ENCODE results near the gene SMAD7.

DNA sequence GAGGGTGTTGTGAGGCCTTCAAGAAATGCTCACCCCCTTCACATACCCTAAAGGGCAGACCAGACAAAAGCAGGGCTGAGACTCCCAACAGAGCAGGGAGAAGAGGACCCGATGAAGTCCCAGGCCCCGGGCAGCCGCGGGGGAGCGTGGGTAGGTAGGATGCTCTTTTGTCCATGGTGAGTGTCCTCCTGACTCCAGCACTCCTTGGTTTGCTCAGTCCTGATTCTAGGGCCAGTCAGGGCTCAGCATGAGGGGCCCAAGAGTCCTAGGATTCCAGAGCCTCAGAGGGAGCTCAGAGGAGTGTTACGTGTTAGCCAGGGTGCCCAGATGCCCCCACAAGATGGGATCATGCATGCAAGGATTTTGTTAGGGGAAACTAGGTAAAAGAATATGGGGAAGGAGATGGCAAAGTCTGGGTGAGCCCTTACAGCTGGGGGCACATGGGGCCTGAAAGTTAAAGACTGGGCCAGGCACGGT, 64.8 kb downstream of the SMAD7 start:
- TF ChIP-seq, protein P1, sequence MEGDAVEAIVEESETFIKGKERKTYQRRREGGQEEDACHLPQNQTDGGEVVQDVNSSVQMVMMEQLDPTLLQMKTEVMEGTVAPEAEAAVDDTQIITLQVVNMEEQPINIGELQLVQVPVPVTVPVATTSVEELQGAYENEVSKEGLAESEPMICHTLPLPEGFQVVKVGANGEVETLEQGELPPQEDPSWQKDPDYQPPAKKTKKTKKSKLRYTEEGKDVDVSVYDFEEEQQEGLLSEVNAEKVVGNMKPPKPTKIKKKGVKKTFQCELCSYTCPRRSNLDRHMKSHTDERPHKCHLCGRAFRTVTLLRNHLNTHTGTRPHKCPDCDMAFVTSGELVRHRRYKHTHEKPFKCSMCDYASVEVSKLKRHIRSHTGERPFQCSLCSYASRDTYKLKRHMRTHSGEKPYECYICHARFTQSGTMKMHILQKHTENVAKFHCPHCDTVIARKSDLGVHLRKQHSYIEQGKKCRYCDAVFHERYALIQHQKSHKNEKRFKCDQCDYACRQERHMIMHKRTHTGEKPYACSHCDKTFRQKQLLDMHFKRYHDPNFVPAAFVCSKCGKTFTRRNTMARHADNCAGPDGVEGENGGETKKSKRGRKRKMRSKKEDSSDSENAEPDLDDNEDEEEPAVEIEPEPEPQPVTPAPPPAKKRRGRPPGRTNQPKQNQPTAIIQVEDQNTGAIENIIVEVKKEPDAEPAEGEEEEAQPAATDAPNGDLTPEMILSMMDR (IDR thresholded peaks at IDR 0.05) = no peak
- TF ChIP-seq POLR2A (IDR thresholded peaks at IDR 0.05) (no peak), POLR2AphosphoS5 (IDR thresholded peaks at IDR 0.05) (no peak)
